HepG2 (cell line): Measurements from ENCODE around the gene NFATC3. TPM values are rescaled to one million over a fixed set of nuclear protein-coding genes. Genes with fewer than 3 reads are reported as not detected.
A peak's percentile ranks its signal among the peaks of the same experiment; 100 is the strongest.

Experiments
- DNMT1 ChIP-seq: sonication (generic); formaldehyde crosslinking; IDR thresholded peaks from 2 replicates; pipeline ENCODE4 v1.5.1; 2020; ENCODE audit warnings: mild to moderate bottlenecking, missing genetic modification reagents
- EP300 ChIP-seq, 3 experiments: sonication (generic) in 1 of 3; formaldehyde crosslinking in 1 of 3; IDR thresholded peaks; 2 replicates each; pipeline versions ENCODE4 v1.5.1 to v1.6.1; 2011 to 2020; ENCODE audit warnings: low read depth in 2 of 3, low read length in 2 of 3, borderline replicate concordance in 1 of 3, improper control_type of control experiment in 1 of 3, mild to moderate bottlenecking in 1 of 3, missing genetic modification reagents in 1 of 3, moderate library complexity in 1 of 3
- FOXC1 ChIP-seq: sonication (generic); formaldehyde crosslinking; IDR thresholded peaks from 2 replicates; pipeline ENCODE4 v1.8.0; 2022; ENCODE audit warnings: mild to moderate bottlenecking, missing genetic modification reagents, borderline replicate concordance
- GATA4 ChIP-seq: sonication (generic); IDR thresholded peaks from 2 replicates; pipeline ENCODE4 v1.6.1; 2016; ENCODE audit warnings: antibody characterized with exemption, low read depth, borderline replicate concordance
- GMEB1 ChIP-seq: sonication (generic); formaldehyde crosslinking; IDR thresholded peaks from 2 replicates; pipeline ENCODE4 v1.5.1; 2020; ENCODE audit warnings: missing genetic modification reagents, mild to moderate bottlenecking, borderline replicate concordance
- HBP1 ChIP-seq: IDR thresholded peaks from 2 replicates; pipeline ENCODE4 v1.6.1; 2016; ENCODE audit warnings: low read depth, control low read depth
- IKZF4 ChIP-seq: sonication (generic); formaldehyde crosslinking; IDR thresholded peaks from 2 replicates; pipeline ENCODE4 v1.5.1; 2020; ENCODE audit warnings: borderline replicate concordance, mild to moderate bottlenecking, low read depth, missing genetic modification reagents; ENCODE audit errors: not compliant biosample characterization
- IRX3 ChIP-seq: sonication (generic); formaldehyde crosslinking; IDR thresholded peaks from 2 replicates; pipeline ENCODE4 v1.8.1; 2023; ENCODE audit warnings: mild to moderate bottlenecking, low read depth, missing genetic modification reagents, borderline replicate concordance
- MAFG ChIP-seq: sonication (generic); formaldehyde crosslinking; IDR thresholded peaks from 2 replicates; pipeline ENCODE4 v1.5.1; 2020; ENCODE audit warnings: mild to moderate bottlenecking, missing genetic modification reagents
- NFATC3 ChIP-seq: sonication (generic); formaldehyde crosslinking; IDR thresholded peaks from 2 replicates; pipeline ENCODE4 v1.5.1; 2020; ENCODE audit warnings: mild to moderate bottlenecking, missing genetic modification reagents
- PAWR ChIP-seq: sonication (generic); formaldehyde crosslinking; IDR thresholded peaks from 2 replicates; pipeline ENCODE4 v1.4.0; 2020; ENCODE audit warnings: missing genetic modification reagents, mild to moderate bottlenecking, borderline replicate concordance
- RNF2 ChIP-seq: fragments of 450-650 bp; conservative IDR thresholded peaks from 2 replicates; pipeline ENCODE4 v1.6.1; 2016; ENCODE audit warnings: low read depth
- SIX4 ChIP-seq: sonication (generic); formaldehyde crosslinking; IDR thresholded peaks from 2 replicates; pipeline ENCODE4 v1.4.0; 2020; ENCODE audit warnings: missing genetic modification reagents
- SPEN ChIP-seq: sonication (generic); formaldehyde crosslinking; IDR thresholded peaks from 2 replicates; pipeline ENCODE4 v1.5.1; 2020; ENCODE audit warnings: low read depth, mild to moderate bottlenecking, missing genetic modification reagents
- ZNF251 ChIP-seq: sonication (generic); formaldehyde crosslinking; IDR thresholded peaks from 2 replicates; pipeline ENCODE4 v1.9.0; 2021; ENCODE audit warnings: mild to moderate bottlenecking, missing genetic modification reagents
- ZNF275 ChIP-seq: sonication (generic); formaldehyde crosslinking; IDR thresholded peaks from 2 replicates; pipeline ENCODE4 v1.8.0; 2022; ENCODE audit warnings: missing genetic modification reagents, mild to moderate bottlenecking, inconsistent platforms, borderline replicate concordance
- ZNF350 ChIP-seq: sonication (generic); formaldehyde crosslinking; IDR thresholded peaks from 2 replicates; pipeline ENCODE4 v1.4.0; 2020; ENCODE audit warnings: mild to moderate bottlenecking, low read depth, missing genetic modification reagents, borderline replicate concordance
- ZNF414 ChIP-seq: sonication (generic); formaldehyde crosslinking; IDR thresholded peaks from 2 replicates; pipeline ENCODE4 v1.5.0; 2020; ENCODE audit warnings: missing genetic modification reagents
- ZNF501 ChIP-seq: sonication (generic); formaldehyde crosslinking; IDR thresholded peaks from 2 replicates; pipeline ENCODE4 v1.5.1; 2020; ENCODE audit warnings: mild to moderate bottlenecking, moderate library complexity, missing genetic modification reagents
- ZNF547 ChIP-seq: sonication (generic); formaldehyde crosslinking; IDR thresholded peaks from 2 replicates; pipeline ENCODE4 v1.5.1; 2020; ENCODE audit warnings: mild to moderate bottlenecking, missing genetic modification reagents
- ZNF75D ChIP-seq: sonication (generic); formaldehyde crosslinking; IDR thresholded peaks from 2 replicates; pipeline ENCODE4 v1.8.1; 2023; ENCODE audit warnings: missing genetic modification reagents, mild to moderate bottlenecking, borderline replicate concordance
- polyA plus RNA-seq, 8 experiments: library from polyadenylated mRNA; depleted of rRNA in 3 of 8; stranded (reverse) in 7 of 8; unstranded in 1 of 8; fragments of >200 nt; fragmentation: Illumina TruSeq in 4 of 8; extraction: Trizol in 4 of 8; gene quantifications; 2 replicates each; pipeline versions ENCODE4 v1.2.1 to v1.2.3, GENCODE V29; 2011 to 2016; ENCODE audit warnings: low read depth in 4 of 8, missing spikeins in 1 of 8, mixed read lengths in 1 of 8; ENCODE audit not compliant: insufficient read depth in 1 of 8
- total RNA-seq, 5 experiments: library from RNA; depleted of rRNA; stranded (reverse); fragments of >200 nt; fragmentation: Illumina TruSeq; extraction: Trizol; gene quantifications; 2 replicates each; pipeline ENCODE4 v1.2.3, GENCODE V29; 2016; ENCODE audit warnings: low read depth in 1 of 5

Gene NFATC3
- total and polyA plus RNA-seq, 2 of the 13 experiments (the other 11 are each of a cell fraction or from before 2014, with no cell fraction given) = 52.6 to 62.7 TPM

- TF ChIP-seq GMEB1 (CRISPR knock-in tag) (peak; percentile 74), ZNF547 (CRISPR knock-in tag) (peak; percentile 38; the same call in 1 of the 2 replicates), ZNF75D (0 out of 2 replicates have a peak, but pooled peaks have one; percentile 45), ZNF501 (CRISPR knock-in tag) (peak; percentile 77), EP300 (IDR thresholded peaks at IDR 0.05; ENCODE audit: low read depth in 2 of 2, low read length in 2 of 2) (peak; percentile 77 to 92), EP300 (CRISPR knock-in tag; IDR thresholded peaks at IDR 0.05; ENCODE audit: borderline replicate concordance) (peak; percentile 82; the same call in 1 of the 2 replicates), PAWR (CRISPR knock-in tag) (no peak), SIX4 (peak; percentile 28; the same call in 1 of the 2 replicates), ZNF251 (CRISPR knock-in tag) (0 out of 2 replicates have a peak, but pooled peaks have one; percentile 8), FOXC1 (CRISPR knock-in tag) (peak; percentile 84; the same call in 1 of the 2 replicates), ZNF414 (CRISPR knock-in tag) (peak; percentile 96), MAFG (CRISPR knock-in tag) (no peak), HBP1 (CRISPR knock-in tag) (peak; percentile 87), NFATC3 (CRISPR knock-in tag) (0 out of 2 replicates have a peak, but pooled peaks have one; percentile 66), IRX3 (CRISPR knock-in tag) (0 out of 2 replicates have a peak, but pooled peaks have one; percentile 12), ZNF350 (CRISPR knock-in tag) (peak; percentile 85), RNF2 (0 out of 2 replicates have a peak, but pooled peaks have one; percentile 35), IKZF4 (no peak), SPEN (CRISPR knock-in tag) (peak; percentile 81; the same call in 1 of the 2 replicates), DNMT1 (no peak), GATA4 (peak; percentile 93), ZNF275 (CRISPR knock-in tag) (peak; percentile 53; the same call in 1 of the 2 replicates)
These were observed 152.3 kb downstream of the NFATC3 start (continued) for GRCh38 chr16:68237243-68238028.
